CD4-positive, alpha-beta T cell treated with Interleukin-17A for 1 hour (primary cell): ENCODE results near the gene TPGS2.
"Not testable (repeated sequence)": the region's sequence is repeated elsewhere in the genome, so short reads cannot be mapped to it uniquely, and the experiment has no call there.

Source experiments
- DNase-seq: peaks from one replicate; pipeline ENCODE4 v3.0.0-alpha.2; 2020

TPGS2 gene

GRCh38 chr18:36821681-36822080 lies 7.1 kb downstream of the TPGS2 start:
- no peak for DNase-seq

GRCh38 chr18:36819621-36820020 lies 9.2 kb downstream of the TPGS2 start:
- DNase-seq: no peak

GRCh38 chr18:36818652-36819051 lies 10.2 kb downstream of the TPGS2 start:
- DNase-seq: no peak

- no peak for DNase-seq
Measured at GRCh38 chr18:36817039-36817438, 11.8 kb downstream of the TPGS2 start.

GRCh38 chr18:36816096-36816495 lies 12.7 kb downstream of the TPGS2 start:
- not testable (repeated sequence) for DNase-seq

- DNase-seq: no peak
Measured at GRCh38 chr18:36814994-36815393, 13.8 kb downstream of the TPGS2 start.

GRCh38 chr18:36813824-36814223 lies 15.0 kb downstream of the TPGS2 start:
- no peak for DNase-seq

- no peak for DNase-seq
Measured at GRCh38 chr18:36813101-36813775, 15.6 kb downstream of the TPGS2 start.

- no peak for DNase-seq
Measured at GRCh38 chr18:36812678-36813077, 16.1 kb downstream of the TPGS2 start.

GRCh38 chr18:36811955-36812354 lies 16.8 kb downstream of the TPGS2 start:
- no peak for DNase-seq

GRCh38 chr18:36811430-36811829 lies 17.4 kb downstream of the TPGS2 start:
- no peak for DNase-seq

- peak; percentile 75 for DNase-seq
Measured at GRCh38 chr18:36809590-36810381, 19.0 kb downstream of the TPGS2 start.

- DNase-seq: no peak
Measured at GRCh38 chr18:36808681-36809080, 20.1 kb downstream of the TPGS2 start.

GRCh38 chr18:36805105-36805504 lies 23.7 kb downstream of the TPGS2 start:
- no peak for DNase-seq

- DNase-seq: no peak
Measured at GRCh38 chr18:36798738-36799473, 29.9 kb downstream of the TPGS2 start.

- no peak for DNase-seq
Measured at GRCh38 chr18:36792634-36793283, 36.0 kb downstream of the TPGS2 start.

- no peak for DNase-seq
Measured at GRCh38 chr18:36786686-36787085, 42.1 kb downstream of the TPGS2 start.

- no peak for DNase-seq
Measured at GRCh38 chr18:36783792-36784191, 45.0 kb downstream of the TPGS2 start.

- no peak for DNase-seq
Measured at GRCh38 chr18:36782710-36783109, 46.1 kb downstream of the TPGS2 start.

- DNase-seq: no peak
Measured at GRCh38 chr18:36780748-36781147, 48.1 kb downstream of the TPGS2 start.

- no peak for DNase-seq
Measured at GRCh38 chr18:36777566-36777965, 51.2 kb downstream of the TPGS2 start.

- DNase-seq: no peak
Measured at GRCh38 chr18:36776650-36777049, 52.2 kb downstream of the TPGS2 start.

- DNase-seq: no peak
Measured at GRCh38 chr18:36775396-36775795, 53.4 kb downstream of the TPGS2 start.
